Measurements from ENCODE around the gene TRAF1.

DNA sequence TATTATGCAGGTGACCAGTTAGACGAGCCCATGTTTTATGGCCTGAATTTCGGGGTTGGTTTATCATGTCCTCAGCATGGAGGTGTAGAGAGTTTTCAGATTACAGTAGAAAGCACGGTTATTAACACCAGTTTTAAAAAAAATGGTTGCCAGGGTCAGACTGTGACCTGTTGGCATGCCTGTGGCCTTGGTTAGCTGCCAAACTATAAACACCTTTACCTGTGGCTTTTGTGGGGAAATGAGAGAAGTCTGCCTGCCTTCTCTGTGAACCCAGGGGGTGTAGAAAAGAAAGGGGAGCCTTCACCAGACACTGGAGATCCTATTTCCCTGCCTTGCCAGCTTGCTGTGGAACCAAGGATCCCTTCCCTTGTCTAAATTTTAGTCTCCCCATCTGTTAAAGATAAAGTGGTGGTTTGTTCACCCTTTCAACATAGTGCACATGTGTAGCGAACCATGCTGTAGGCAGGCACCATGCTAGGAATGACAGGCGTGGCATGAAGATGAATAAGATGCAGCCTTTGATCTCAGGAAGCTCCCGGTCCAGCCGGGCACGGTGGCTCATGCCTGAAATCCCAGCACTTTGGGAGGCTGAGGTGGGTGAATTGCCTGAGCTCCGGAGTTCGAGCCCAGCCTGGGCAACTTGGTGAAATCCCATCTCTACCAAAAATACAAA is 43.5 kb downstream of the TRAF1 start:
- no peak for TF ChIP-seq CTCF (IDR thresholded peaks at IDR 0.05)
- no peak for TF ChIP-seq POLR2A (IDR thresholded peaks at IDR 0.05)

Data from esophagus squamous epithelium (tissue), 4 donors.